NCI-H2107 (cell line): ENCODE data around the gene AGFG1.
A peak's percentile ranks its signal among the peaks of the same experiment; 100 is the strongest.

Experiments used
- DNase-seq: peaks from one replicate; lab custom pipeline; 2025; lab: John Stamatoyannopoulos, UW

AGFG1 gene

GRCh38 chr2:227471924-227472264, at the start of gene AGFG1:
TSS of gene AGFG1 (plus strand) at chr2:227472156. CDS start at chr2:227472422, 266 bp downstream.
- peak; percentile 34 for DNase-seq

- DNase-seq, result no peak
Measured at GRCh38 chr2:227423656-227424499, 48.1 kb upstream of the AGFG1 start.

- no peak for DNase-seq
Measured at GRCh38 chr2:227428731-227429285, 43.1 kb upstream of the AGFG1 start.

- no peak for DNase-seq
Measured at GRCh38 chr2:227430639-227431038, 41.3 kb upstream of the AGFG1 start.

GRCh38 chr2:227433171-227433570, 38.8 kb upstream of the AGFG1 start:
- no peak for DNase-seq

- DNase-seq, result no peak
Measured at GRCh38 chr2:227436436-227437174, 35.4 kb upstream of the AGFG1 start.

- DNase-seq, result no peak
Measured at GRCh38 chr2:227439214-227439613, 32.7 kb upstream of the AGFG1 start.

GRCh38 chr2:227442639-227443038, 29.3 kb upstream of the AGFG1 start:
- DNase-seq, result no peak

GRCh38 chr2:227443889-227444568, 27.9 kb upstream of the AGFG1 start:
- DNase-seq, result no peak

GRCh38 chr2:227447606-227448005, 24.4 kb upstream of the AGFG1 start:
- DNase-seq, result no peak

GRCh38 chr2:227450311-227450841, 21.6 kb upstream of the AGFG1 start:
- no peak for DNase-seq

- no peak for DNase-seq
Measured at GRCh38 chr2:227450926-227451654, 20.9 kb upstream of the AGFG1 start.

- DNase-seq, result no peak
Measured at GRCh38 chr2:227451655-227451992, 20.3 kb upstream of the AGFG1 start.

GRCh38 chr2:227453810-227454209, 18.1 kb upstream of the AGFG1 start:
- no peak for DNase-seq

- DNase-seq, result no peak
Measured at GRCh38 chr2:227454323-227454860, 17.6 kb upstream of the AGFG1 start.

GRCh38 chr2:227455200-227455599, 16.8 kb upstream of the AGFG1 start:
- no peak for DNase-seq

GRCh38 chr2:227456102-227456501, 15.9 kb upstream of the AGFG1 start:
- no peak for DNase-seq

- DNase-seq, result no peak
Measured at GRCh38 chr2:227456772-227457171, 15.2 kb upstream of the AGFG1 start.

- DNase-seq, result no peak
Measured at GRCh38 chr2:227460070-227460485, 11.9 kb upstream of the AGFG1 start.

- no peak for DNase-seq
Measured at GRCh38 chr2:227460833-227461232, 11.1 kb upstream of the AGFG1 start.

- DNase-seq, result no peak
Measured at GRCh38 chr2:227461811-227462461, 10.0 kb upstream of the AGFG1 start.
